HG02642 (cell line): Measurements from ENCODE around the gene SH3GL1.
"Not testable (repeated sequence)": the region's sequence is repeated elsewhere in the genome, so short reads cannot be mapped to it uniquely, and the experiment has no call there.

ENCODE experiments used
- ATAC-seq: cut with Tn5 transposase; IDR thresholded peaks from one replicate; pipeline ENCODE4 v1.9.1; 2021; ENCODE audit warnings: mild to moderate bottlenecking; ENCODE audit not compliant: unreplicated experiment, poor library complexity

The SH3GL1 gene

GRCh38 chr19:4350111-4350510 is 50.2 kb downstream of the SH3GL1 start:
- ATAC-seq, result no peak

DNA sequence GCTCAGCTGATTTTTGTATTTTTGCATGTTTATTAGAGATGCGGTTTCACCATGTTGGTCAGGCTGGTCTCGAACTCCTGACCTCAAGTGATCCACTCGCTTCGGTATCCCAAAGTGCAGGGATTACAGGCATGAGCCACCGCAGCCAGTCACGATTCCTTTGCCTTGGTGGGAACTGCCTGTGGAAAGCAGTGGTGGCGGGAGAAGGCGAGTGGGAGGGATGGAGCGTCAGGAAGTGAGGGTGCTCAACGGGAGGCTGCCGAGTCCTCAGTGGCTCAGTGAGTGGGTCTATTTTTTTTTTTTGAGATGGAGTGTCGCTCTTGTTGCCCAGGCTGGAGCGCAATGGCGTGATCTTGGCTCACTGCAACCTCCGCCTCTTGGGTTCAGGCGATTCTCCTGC is 51.1 kb downstream of the SH3GL1 start:
- ATAC-seq, result not testable (repeated sequence)

DNA sequence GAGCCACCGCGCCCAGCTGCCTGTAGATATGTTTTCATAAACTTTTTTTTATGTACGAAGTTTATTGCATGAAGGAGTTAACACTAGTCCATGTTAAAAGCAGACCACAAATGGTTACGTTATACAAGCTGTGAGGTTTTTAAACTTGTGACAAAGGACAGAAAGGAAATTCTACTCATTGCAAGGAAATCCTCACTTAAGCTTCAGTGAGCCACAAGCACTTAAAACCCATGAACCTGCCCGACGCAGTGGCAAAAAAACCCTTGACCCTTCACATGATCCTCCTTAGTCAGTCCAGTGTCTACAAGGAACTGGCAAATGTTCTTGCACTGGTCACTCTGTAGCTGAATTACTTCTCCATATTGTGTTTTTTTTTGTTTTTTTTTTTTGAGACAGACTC is 52.8 kb downstream of the SH3GL1 start:
- ATAC-seq, result no peak

GRCh38 chr19:4346020-4346383 is 54.3 kb downstream of the SH3GL1 start:
- no peak for ATAC-seq

DNA sequence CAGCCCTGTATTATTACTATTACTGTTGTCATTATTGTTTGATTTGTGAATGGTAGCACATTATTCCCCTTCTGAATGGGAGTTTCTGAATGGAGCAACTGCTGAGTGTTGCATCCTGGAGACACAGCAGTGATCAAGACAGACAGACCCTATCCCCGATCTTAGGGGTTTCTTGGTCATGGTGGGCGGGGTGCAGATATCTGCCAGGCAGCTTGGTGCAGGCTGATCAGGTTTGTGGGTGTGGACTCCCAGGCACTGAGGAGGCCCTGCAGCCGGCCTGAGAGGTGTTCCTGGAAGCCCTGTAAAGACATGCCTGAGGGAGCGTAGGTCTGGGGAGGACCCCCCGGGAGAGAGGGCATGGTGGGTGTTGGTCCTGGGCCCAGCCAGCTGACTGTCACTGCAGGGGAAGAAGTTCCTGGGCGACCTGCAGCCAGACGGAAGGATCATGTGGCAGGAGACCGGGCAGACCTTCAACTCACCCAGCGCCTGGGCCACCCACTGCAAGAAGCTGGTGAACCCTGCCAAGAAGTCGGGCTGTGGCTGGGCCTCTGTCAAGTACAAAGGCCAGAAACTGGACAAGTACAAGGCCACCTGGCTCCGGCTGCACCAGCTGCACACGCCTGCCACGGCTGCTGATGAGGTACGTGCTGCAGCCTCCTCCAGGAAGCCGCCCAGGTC is 54.9 kb downstream of the SH3GL1 start:
- ATAC-seq, result no peak

- ATAC-seq, result peak; percentile 62
Measured at GRCh38 chr19:4343370-4344307, 56.7 kb downstream of the SH3GL1 start, which contains the start of gene MPND. Gene MPND, plus strand, starts transcription at chr19:4343562. Its CDS starts 32 bp downstream, at chr19:4343594.

GRCh38 chr19:4342615-4343369 is 57.6 kb downstream of the SH3GL1 start:
- ATAC-seq, result peak; percentile 83

- ATAC-seq, result no peak
Measured at GRCh38 chr19:4342314-4342614, 58.1 kb downstream of the SH3GL1 start.

GRCh38 chr19:4338441-4339355 is 61.6 kb downstream of the SH3GL1 start, which contains the start of gene STAP2:
Gene STAP2, minus strand, starts transcription at chr19:4338827. Its CDS starts 74 bp downstream, at chr19:4338753.
- no peak for ATAC-seq

- no peak for ATAC-seq
Measured at GRCh38 chr19:4337906-4338440, 62.4 kb downstream of the SH3GL1 start.

- ATAC-seq, result no peak
Measured at GRCh38 chr19:4334929-4335570, 65.3 kb downstream of the SH3GL1 start.

- no peak for ATAC-seq
Measured at GRCh38 chr19:4329858-4330257, 70.5 kb downstream of the SH3GL1 start.

DNA sequence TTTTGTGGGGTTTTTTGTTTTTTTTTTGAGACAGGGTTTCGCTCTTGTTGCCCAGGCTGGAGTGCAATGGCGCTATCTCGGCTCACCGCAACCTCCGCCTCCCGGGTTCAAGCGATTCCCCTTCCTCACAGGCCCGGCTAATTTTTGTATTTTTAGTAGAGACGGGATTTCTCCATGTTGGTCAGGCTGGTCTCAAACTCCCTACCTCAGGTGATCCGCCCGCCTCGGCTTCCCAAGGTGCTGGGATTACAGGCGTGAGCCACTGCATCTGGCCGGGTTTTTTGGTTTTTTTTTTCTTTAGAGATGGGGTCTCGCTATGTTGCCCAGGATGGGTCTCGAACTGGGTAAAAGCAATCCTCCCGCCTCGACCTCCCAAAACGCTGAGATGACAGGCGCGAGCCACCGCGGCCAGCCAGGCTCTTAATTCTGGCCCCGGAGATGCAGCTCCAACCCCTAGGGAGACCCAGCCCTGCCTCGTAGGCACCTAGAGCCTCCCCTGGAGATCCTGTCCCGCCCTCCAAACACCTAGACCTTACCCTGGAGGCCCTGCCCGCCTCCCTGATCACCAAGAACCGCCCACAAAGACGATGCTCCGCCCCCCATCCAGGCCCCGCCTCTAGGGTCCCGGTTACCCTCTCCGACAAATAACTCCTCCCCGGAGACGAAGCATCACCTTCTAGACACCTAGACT is 71.2 kb downstream of the SH3GL1 start:
- not testable (repeated sequence) for ATAC-seq

- ATAC-seq, result peak; percentile 77
Measured at GRCh38 chr19:4328243-4328990, 71.9 kb downstream of the SH3GL1 start.

DNA sequence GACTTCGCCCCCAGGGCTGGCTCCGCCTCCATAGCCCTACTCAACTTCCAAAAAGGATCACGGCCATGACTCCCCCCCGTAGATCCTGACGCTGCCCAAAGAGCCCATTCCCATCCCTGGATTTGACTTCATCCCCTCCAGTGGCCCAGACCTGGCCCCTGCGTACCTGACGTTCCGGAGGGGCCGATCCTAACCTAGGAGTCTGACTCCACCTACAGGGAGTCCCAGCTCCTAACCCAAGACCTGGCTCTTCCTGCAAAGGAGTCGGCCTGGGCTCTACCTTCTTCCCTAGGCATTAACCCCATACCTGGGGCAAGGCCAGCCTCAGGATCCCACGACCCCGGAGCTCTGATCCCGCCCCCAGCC is 72.5 kb downstream of the SH3GL1 start:
- ATAC-seq, result peak; percentile 7

DNA sequence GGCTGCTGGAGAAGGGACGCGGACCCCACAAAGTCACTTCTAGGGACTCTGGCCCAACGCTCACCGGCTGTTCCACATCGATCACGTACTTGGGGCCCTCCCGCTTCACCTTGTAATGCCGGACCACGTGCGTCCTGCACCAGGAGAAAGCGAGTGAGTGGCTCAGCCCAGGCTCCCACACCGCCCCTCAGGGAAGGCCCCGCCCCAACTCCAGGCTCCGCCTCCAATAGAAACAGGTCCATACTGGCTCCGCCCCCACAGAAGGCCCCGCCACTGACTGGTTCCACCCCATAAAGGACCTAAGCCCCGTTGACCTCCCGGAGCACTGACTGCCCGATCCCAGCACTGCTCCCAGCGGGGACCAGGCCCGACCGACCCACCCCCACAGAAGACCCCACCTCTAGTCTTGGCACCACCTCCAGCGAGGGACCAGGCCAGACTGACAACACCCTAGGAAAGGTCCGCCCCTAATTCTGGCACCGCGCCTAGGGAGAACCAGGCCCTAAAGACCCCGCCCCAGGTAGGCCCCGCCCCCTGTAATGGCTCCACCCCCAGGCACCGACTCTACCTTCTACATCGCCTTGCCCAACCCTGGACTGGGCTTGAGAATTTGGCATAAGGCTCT is 73.0 kb downstream of the SH3GL1 start:
- ATAC-seq, result no peak

DNA sequence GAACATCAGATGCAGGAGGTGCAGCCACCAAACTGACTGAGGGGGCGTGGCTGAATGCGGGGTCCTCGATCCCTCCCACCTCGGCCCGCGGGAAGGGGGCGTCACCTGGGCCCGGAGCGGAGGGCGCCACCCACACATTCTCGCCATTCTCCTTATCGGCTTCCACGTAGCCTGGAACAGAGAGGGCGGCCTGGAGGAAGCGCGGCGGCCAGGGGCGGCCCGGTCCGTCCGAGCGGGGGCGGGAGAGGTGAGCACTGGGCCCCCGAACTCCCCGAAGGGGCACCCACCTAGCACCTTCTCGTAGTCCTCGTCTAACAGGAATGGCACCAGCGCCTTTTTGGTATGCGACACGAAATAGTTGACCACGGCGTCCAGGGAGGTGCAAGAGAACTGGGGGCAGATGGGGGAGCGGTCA is 73.5 kb downstream of the SH3GL1 start:
- no peak for ATAC-seq
